ENCODE results near the gene SNX14. TPM values are rescaled to one million over a fixed set of nuclear protein-coding genes. Genes with fewer than 3 reads are reported as not detected.

Gene SNX14
- total and polyA plus RNA-seq, 2 of the 8 experiments (the other 6 are each of a cell fraction or from before 2014, with no cell fraction given) = 11.9 to 24.2 TPM

- H3K4me3 ChIP-seq (ENCODE audit: extremely low read depth in 1 of 4, insufficient read depth in 2 of 4, low read depth in 3 of 4, low read length in 4 of 4) = no peak overlapping the region
- H4K20me1 ChIP-seq (replicated peaks in 1 of 2; ENCODE audit: control insufficient read depth in 1 of 2, insufficient read depth in 2 of 2, low read length in 2 of 2) = peaks cover 24 to 25% of the 10 kb centered on the region in 2 experiments
- no peak overlapping the region for H2BK5ac ChIP-seq (ENCODE audit: low read depth, low read length)
- H3K27me3 ChIP-seq (replicated peaks in 1 of 4; ENCODE audit: control insufficient read depth in 3 of 4, extremely low read depth in 1 of 4, insufficient read depth in 3 of 4, low read length in 3 of 4) = no peaks in the 10 kb centered on the region
- H2AFZ ChIP-seq (ENCODE audit: low read length) = no peak overlapping the region
- CTCF ChIA-PET (ENCODE audit: partially characterized antibody) = interaction anchor here (1.0 kb wide), 1 partner anchor 12 kb away, joined by 3 read pairs; no protein-coding TSS in a partner anchor
- no peak overlapping the region for H2AK5ac ChIP-seq (ENCODE audit: low read depth, low read length)
- WGBS, 2 experiments (ENCODE audit: extremely low coverage in 1 of 2, insufficient coverage in 1 of 2, insufficient read length in 1 of 2, insufficient replicate concordance in 2 of 2, low coverage in 1 of 2, low lambda C conversion rate in 2 of 2, missing lambda C conversion rate in 1 of 2) = 94% methylated on average over 1 of the region's 1 CpG; no CpG with 5 or more reads in 1 of the 2 experiments
- DNase-seq (ENCODE audit: low read depth in 1 of 2, low spot score in 2 of 2) (no peak), FAIRE-seq (no peak)
- POLR2A ChIA-PET (ENCODE audit: partially characterized antibody) = interaction anchor here (1.1 to 25.2 kb wide), 4 partner anchors 7 to 46 kb away, joined by 3 to 890 read pairs (median 144); partner anchors contain the start of gene SYNCRIP
- peaks cover 9 to 87% (median 54%) of the 10 kb centered on the region in 4 experiments for H3K36me3 ChIP-seq (ENCODE audit: control insufficient read depth in 2 of 4, insufficient read depth in 4 of 4, low read length in 3 of 4)
- H3K79me2 ChIP-seq (ENCODE audit: control insufficient read depth in 1 of 2, insufficient read depth in 2 of 2, low read length in 2 of 2) = peaks cover 17 to 95% of the 10 kb centered on the region in 2 experiments
- H3K14ac ChIP-seq (ENCODE audit: insufficient read length) = no peak overlapping the region
- H2BK120ac ChIP-seq (replicated peaks; ENCODE audit: low read depth, low read length) = no peak overlapping the region
- no peaks in the 10 kb centered on the region for H3K4me1 ChIP-seq (replicated peaks in 1 of 4; ENCODE audit: control insufficient read depth in 3 of 4, insufficient read depth in 4 of 4, low read length in 3 of 4)
- H2BK20ac ChIP-seq (ENCODE audit: low read length) = no peak overlapping the region
- H3K79me1 ChIP-seq (ENCODE audit: low read depth, low read length) = 0 out of 2 replicates have a peak, but pooled peaks cover 2% of the 10 kb centered on the region
- H3K23ac ChIP-seq (ENCODE audit: insufficient read length) = no peak overlapping the region
- no peak overlapping the region for H3K9ac ChIP-seq (replicated peaks in 1 of 4; ENCODE audit: extremely low read depth in 1 of 4, low read depth in 3 of 4, low read length in 3 of 4)
- H3K4ac ChIP-seq (replicated peaks; ENCODE audit: insufficient read length, low read depth, low read length) = no peak overlapping the region
- no peak overlapping the region for H4K91ac ChIP-seq (replicated peaks; ENCODE audit: insufficient read length, low read length)
- no peak overlapping the region for H4K5ac ChIP-seq (ENCODE audit: insufficient read length, low read depth, low read length)
- no peak overlapping the region for H3K18ac ChIP-seq (ENCODE audit: extremely low read depth, low read length)
- no peaks in the 10 kb centered on the region for H3K9me3 ChIP-seq (ENCODE audit: insufficient read depth in 2 of 2, low read depth in 1 of 2, low read length in 1 of 2)
- H3K4me2 ChIP-seq (ENCODE audit: insufficient read depth in 1 of 2, low read depth in 2 of 2, low read length in 2 of 2) = no peak overlapping the region
- no peak overlapping the region for H2BK15ac ChIP-seq (ENCODE audit: low read length)
- no peak overlapping the region for H3K27ac ChIP-seq (ENCODE audit: low read depth, low read length)
- no peaks in the 10 kb centered on the region for H3K23me2 ChIP-seq (ENCODE audit: low read depth, low read length)
- H3K56ac ChIP-seq (replicated peaks; ENCODE audit: insufficient read length, low read depth, low read length) = no peak overlapping the region
- no peak overlapping the region for H4K8ac ChIP-seq (ENCODE audit: extremely low read depth, insufficient read depth, low read length)
- H2BK12ac ChIP-seq (ENCODE audit: low read depth, low read length) = no peak overlapping the region
- TF ChIP-seq TBP (IDR thresholded peaks at IDR 0.05; ENCODE audit: low read depth, low read length) (no peak), YY1 (IDR thresholded peaks at IDR 0.05; ENCODE audit: low read depth, low read length) (no peak), CBX5 (IDR thresholded peaks at IDR 0.05; ENCODE audit: low read depth, low read length) (no peak), NRF1 (IDR thresholded peaks at IDR 0.05; ENCODE audit: low read depth, low read length) (no peak), EP300 (IDR thresholded peaks at IDR 0.05; ENCODE audit: borderline replicate concordance in 1 of 2, low read depth in 2 of 2, low read length in 2 of 2) (no peak), SRF (IDR thresholded peaks at IDR 0.05; ENCODE audit: low read depth, low read length) (no peak), RBBP5 (IDR thresholded peaks at IDR 0.05; ENCODE audit: borderline replicate concordance, low read depth, low read length) (no peak), TEAD4 (IDR thresholded peaks at IDR 0.05; ENCODE audit: low read depth, low read length) (no peak), RFX5 (IDR thresholded peaks at IDR 0.05; ENCODE audit: borderline replicate concordance, low read depth, low read length) (no peak), MAFK (IDR thresholded peaks at IDR 0.05; ENCODE audit: low read depth, low read length) (no peak), PHF8 (conservative IDR thresholded peaks at IDR 0.05; ENCODE audit: low read depth, low read length) (no peak), ATF3 (IDR thresholded peaks at IDR 0.05; ENCODE audit: insufficient read depth, low read depth, low read length) (no peak), POLR2AphosphoS5 (IDR thresholded peaks at IDR 0.05; ENCODE audit: low read depth, low read length) (no peak), CEBPB (IDR thresholded peaks at IDR 0.05; ENCODE audit: low read depth, low read length) (no peak)
Observed at GRCh38 chr6:85628353-85628752, 34.7 kb upstream of the SNX14 start.

Data from H1 (cell line).